ENCODE measurements around the gene BBC3.
"Not testable (repeated sequence)": the region's sequence is repeated elsewhere in the genome, so short reads cannot be mapped to it uniquely, and the experiment has no call there.

The BBC3 gene

DNA sequence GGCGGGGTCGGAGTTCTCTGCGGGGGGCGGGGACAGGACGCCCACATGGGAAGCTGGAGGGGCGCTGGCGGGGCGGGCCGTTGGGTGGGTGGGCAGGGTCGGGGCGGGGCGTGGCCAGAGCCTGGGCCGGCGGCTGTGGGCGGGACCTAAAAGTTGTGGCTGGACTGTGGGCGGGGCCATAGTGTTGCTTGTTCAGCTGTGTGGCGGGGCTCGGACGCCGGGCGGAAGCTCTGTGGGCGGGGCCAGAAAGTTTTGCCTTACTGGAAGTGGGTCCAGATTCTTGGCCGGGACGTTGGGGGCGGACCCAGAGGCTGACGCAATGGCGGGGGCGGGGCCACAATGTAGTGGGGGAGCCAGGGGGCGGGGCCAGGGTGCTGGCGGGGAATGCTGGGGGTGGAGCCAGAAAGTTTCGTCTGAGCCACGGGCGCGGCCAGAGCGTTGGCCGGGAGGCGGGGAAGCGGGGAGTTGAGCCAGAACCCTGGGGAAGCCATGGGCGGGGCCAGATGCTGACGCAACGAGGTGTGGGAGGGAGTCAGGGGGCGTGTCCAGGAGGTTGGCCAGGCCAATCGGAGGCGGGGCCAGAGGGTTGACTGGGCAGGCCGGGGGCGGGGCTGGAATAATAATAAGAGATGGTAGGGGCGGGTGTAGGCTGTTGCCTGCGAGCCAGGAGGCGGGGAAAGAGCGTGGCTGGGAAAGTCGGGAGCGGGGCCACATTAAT is 25.9 kb upstream of the BBC3 start:
- peaks cover 25 to 34% of the 10 kb centered on the region in 2 donors for H3K36me3 ChIP-seq (ENCODE audit: control insufficient read depth in 1 of 2, insufficient read depth in 2 of 2, low read length in 2 of 2)
- H3K4me3 ChIP-seq (ENCODE audit: low read depth in 1 of 2, low read length in 2 of 2) = peak overlapping the region in 1 of 2 donors; percentile 65
- no peaks in the 10 kb centered on the region for H3K27me3 ChIP-seq (ENCODE audit: low read depth, low read length)
- peaks cover 4 to 15% of the 10 kb centered on the region in 2 donors for H3K4me1 ChIP-seq (ENCODE audit: control insufficient read depth in 1 of 2, insufficient read depth in 2 of 2, low read length in 2 of 2)
- no peaks in the 10 kb centered on the region for H3K9me3 ChIP-seq (ENCODE audit: control insufficient read depth in 1 of 2, low read length in 2 of 2)
- peak overlapping the region; percentile 96 for H3K27ac ChIP-seq (ENCODE audit: low read length)

DNA sequence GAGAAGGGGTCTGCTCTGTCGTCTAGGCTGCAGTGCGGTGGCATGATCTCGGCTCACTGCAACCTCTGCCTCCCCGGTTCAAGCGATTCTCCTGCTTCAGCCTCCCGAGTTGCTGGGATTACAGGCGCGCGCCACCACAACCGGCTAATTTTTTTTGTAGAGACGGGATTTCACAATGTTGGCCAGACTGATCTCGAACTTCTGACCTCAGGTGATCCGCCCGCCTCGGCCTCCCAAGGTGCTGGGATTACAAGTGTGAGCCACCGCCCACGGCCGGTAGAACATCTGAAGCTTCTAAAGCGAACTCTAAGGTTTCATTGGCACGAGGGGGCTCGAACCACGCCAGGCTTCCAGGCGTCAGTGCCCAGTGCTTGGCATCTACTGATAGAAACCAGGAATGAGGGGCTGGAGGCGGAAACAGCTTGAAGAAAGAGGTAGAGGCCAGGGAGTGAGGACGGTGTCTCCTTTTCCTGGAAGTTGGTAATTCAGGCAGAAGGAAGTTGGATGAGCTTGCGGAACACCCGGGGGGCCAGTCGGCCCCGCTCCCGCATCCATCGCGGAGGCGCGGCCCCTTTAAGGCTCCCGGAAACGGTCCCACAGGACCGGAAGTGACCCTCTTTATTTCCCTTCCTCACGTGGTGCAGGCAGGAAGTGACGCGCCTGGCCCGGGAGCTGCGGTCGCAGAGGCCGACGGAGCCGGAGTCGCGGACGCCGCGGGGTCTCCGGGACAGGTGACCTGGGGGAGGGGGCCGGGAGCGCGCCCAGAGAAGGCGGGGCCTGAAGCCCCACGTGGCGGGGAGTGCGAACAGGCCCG is 25.1 kb upstream of the BBC3 start, which contains the start of gene CCDC9:
CCDC9 (plus strand) TSS at position 647 of the 814 bp plus-strand sequence. CDS start 1,876 bp downstream, outside the sequence.
- peaks cover 4 to 15% of the 10 kb centered on the region in 2 donors for H3K4me1 ChIP-seq (ENCODE audit: control insufficient read depth in 1 of 2, insufficient read depth in 2 of 2, low read length in 2 of 2)
- H3K9me3 ChIP-seq (ENCODE audit: control insufficient read depth in 1 of 2, low read length in 2 of 2) = no peaks in the 10 kb centered on the region
- peak within 1 kb of the TSS; percentile 97 for H3K27ac ChIP-seq (ENCODE audit: low read length)
- H3K4me3 ChIP-seq (ENCODE audit: low read depth in 1 of 2, low read length in 2 of 2) = peak within 1 kb of the TSS; percentile 65 to 83
- H3K27me3 ChIP-seq (ENCODE audit: low read depth, low read length) = no peaks in the 10 kb centered on the region
- H3K36me3 ChIP-seq (ENCODE audit: control insufficient read depth in 1 of 2, insufficient read depth in 2 of 2, low read length in 2 of 2) = peaks cover 23 to 31% of the 10 kb centered on the region in 2 donors

DNA sequence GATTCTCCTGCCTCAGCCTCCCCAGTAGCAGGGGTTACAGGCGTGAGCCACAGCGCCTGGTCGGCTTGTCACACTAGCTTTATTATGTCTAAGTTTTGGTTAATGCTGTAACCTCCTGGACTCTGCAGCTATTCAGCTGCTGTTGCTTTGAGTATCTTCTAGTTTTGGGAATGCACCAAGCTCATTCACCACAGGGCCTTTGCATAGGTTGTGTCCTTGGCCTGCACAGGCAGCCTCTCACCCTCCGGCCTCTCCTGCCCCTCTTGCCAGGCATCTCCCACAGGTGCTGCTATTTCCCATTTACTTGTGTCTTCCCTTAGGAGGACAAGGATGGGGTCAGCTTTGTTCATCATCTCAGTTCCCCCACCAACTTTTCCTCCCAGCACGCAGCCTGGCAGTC is 23.0 kb upstream of the BBC3 start:
- Histone ChIP-seq H3K4me3 (ENCODE audit: low read depth in 1 of 2, low read length in 2 of 2) (no peak overlapping the region), H3K27ac (ENCODE audit: low read length) (no peak overlapping the region), H3K36me3 (ENCODE audit: control insufficient read depth in 1 of 2, insufficient read depth in 2 of 2, low read length in 2 of 2) (peaks cover 8 to 10% of the 10 kb centered on the region in 2 donors), H3K27me3 (ENCODE audit: low read depth, low read length) (no peaks in the 10 kb centered on the region), H3K4me1 (ENCODE audit: control insufficient read depth in 1 of 2, insufficient read depth in 2 of 2, low read length in 2 of 2) (peaks cover 4 to 15% of the 10 kb centered on the region in 2 donors), H3K9me3 (ENCODE audit: control insufficient read depth in 1 of 2, low read length in 2 of 2) (no peaks in the 10 kb centered on the region)

DNA sequence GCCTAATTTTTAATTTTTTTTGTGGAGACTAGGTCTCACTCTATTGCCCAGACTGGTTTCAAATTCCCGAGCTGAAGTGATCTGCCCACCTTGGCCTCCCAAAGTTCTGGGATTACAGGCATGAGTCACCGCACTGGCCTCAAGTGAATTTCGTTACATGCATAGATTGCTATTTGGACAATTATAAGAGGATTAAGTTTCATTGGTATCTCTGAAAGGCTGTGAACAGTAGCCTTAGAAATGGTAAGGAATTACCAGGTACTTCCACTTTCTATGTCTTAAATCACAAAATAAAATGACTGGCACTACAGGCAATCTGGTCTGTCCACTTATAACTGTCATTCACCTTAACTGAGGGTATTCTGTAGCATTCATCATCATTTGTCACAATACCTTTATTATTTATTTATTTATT is 22.5 kb upstream of the BBC3 start:
- no peaks in the 10 kb centered on the region for H3K27me3 ChIP-seq (ENCODE audit: low read depth, low read length)
- no peak overlapping the region for H3K27ac ChIP-seq (ENCODE audit: low read length)
- H3K4me3 ChIP-seq (ENCODE audit: low read depth in 1 of 2, low read length in 2 of 2) = no peak overlapping the region
- no peaks in the 10 kb centered on the region for H3K9me3 ChIP-seq (ENCODE audit: control insufficient read depth in 1 of 2, low read length in 2 of 2)
- peaks cover 4 to 10% of the 10 kb centered on the region in 2 donors for H3K4me1 ChIP-seq (ENCODE audit: control insufficient read depth in 1 of 2, insufficient read depth in 2 of 2, low read length in 2 of 2)
- peaks cover 3 to 5% of the 10 kb centered on the region in 2 donors for H3K36me3 ChIP-seq (ENCODE audit: control insufficient read depth in 1 of 2, insufficient read depth in 2 of 2, low read length in 2 of 2)

DNA sequence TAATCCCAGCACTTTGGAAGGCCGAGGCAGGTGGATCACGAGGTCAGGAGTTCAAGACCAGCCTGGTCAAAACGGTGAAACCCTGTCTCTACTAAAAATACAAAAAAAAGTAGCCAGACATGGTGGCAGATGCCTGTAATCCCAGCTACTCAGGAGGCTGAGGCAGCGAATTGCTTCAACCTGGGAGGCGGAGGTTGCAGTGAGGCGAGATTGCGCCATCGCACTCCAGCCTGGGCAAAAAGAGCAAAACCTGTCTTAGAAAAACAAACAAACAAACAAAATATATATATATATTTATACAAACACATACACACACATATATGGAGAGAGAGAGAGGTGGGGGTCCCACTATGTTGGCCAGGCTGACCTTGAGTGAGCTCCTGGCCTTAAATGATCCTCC is 22.0 kb upstream of the BBC3 start:
- not testable (repeated sequence) for H3K27ac ChIP-seq (ENCODE audit: low read length); H3K27me3 ChIP-seq (ENCODE audit: low read depth, low read length); H3K9me3 ChIP-seq (ENCODE audit: control insufficient read depth in 1 of 2, low read length in 2 of 2); H3K4me1 ChIP-seq (ENCODE audit: control insufficient read depth in 1 of 2, insufficient read depth in 2 of 2, low read length in 2 of 2); H3K4me3 ChIP-seq (ENCODE audit: low read depth in 1 of 2, low read length in 2 of 2); H3K36me3 ChIP-seq (ENCODE audit: control insufficient read depth in 1 of 2, insufficient read depth in 2 of 2, low read length in 2 of 2)

DNA sequence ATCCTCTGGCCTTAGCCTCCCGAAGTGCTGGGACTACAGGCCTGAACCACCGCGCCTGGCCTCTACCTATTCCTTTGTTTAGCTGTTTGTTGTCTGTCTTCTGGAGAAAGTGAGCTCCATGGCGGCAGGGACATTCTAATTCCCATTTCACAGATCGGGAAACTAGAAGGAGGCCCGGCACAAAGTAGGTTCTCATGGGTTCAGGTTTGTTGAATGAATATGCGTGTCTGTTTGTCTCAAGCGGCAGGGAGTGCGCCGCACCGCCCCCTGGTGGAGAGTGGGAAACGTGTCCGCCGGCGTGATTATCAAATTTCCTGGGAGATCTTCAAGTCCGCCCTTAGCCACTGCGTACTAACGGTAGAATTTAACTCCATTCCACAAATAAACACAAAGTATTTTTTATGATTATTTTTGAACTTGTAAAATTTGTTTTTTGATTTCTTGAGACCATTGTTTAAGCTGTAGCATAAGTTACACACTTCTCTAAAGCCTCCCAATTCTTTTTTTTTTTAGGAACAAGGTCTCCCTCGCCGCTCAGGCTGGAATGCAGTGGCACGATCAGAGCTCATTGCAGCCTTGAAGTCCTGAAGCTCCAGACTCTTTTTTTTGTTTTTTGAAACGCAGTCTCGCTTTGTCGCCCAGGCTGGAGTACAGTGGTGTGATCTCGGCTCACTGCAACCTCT is 16.4 kb upstream of the BBC3 start:
- Histone ChIP-seq H3K4me3 (ENCODE audit: low read depth in 1 of 2, low read length in 2 of 2) (no peak overlapping the region), H3K27me3 (ENCODE audit: low read depth, low read length) (no peaks in the 10 kb centered on the region), H3K27ac (ENCODE audit: low read length) (no peak overlapping the region)

DNA sequence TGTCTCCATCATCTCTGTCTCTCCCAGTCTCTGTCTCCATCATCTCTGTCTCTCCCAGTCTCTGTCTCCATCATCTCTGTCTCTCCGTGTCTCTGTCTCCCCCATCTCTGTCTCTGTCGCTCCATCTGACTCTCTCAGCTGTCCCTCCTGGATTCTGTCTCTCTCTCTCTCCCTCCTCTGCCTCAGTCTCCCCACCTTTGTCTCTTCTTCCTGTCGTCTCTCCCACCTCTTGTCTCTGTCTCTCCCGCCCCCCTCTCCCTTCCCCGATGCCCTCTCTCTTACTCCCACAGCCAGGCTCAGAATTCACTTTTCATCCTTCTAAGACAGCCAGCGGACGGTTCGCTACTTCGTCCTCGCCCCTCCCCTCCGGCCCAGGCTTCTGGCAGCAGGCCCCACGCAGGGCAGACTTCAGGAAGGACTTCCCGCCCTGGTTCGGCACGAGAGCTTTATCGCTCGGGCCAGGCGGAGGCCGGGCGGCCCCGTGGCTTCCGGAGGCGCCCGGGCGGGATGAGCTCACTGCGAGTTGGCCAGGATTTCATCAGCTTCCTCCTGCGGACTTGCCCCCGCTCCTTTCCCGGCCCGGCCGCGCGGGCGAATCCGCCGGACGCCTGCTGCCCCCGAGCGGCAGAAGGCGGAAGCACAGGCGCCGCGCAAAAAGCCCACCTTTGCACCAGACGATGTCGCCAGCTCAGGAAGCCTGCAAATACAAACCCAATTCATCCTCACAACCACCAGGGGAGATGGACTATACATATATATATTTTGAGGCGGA is 13.0 kb upstream of the BBC3 start:
- H3K4me3 ChIP-seq (ENCODE audit: low read depth in 1 of 2, low read length in 2 of 2) = peak overlapping the region; percentile 52 to 57
- H3K27ac ChIP-seq (ENCODE audit: low read length) = peak overlapping the region; percentile 72
- peaks cover 7 to 31% of the 10 kb centered on the region in 2 donors for H3K4me1 ChIP-seq (ENCODE audit: control insufficient read depth in 1 of 2, insufficient read depth in 2 of 2, low read length in 2 of 2)
- H3K36me3 ChIP-seq (ENCODE audit: control insufficient read depth in 1 of 2, insufficient read depth in 2 of 2, low read length in 2 of 2) = no peaks in the 10 kb centered on the region
- H3K9me3 ChIP-seq (ENCODE audit: control insufficient read depth in 1 of 2, low read length in 2 of 2) = no peaks in the 10 kb centered on the region
- H3K27me3 ChIP-seq (ENCODE audit: low read depth, low read length) = peaks cover 14% of the 10 kb centered on the region

More for the DNA sequence above, 16.4 kb upstream of the BBC3 start:
- no peaks in the 10 kb centered on the region for H3K9me3 ChIP-seq (ENCODE audit: control insufficient read depth in 1 of 2, low read length in 2 of 2)
- no peaks in the 10 kb centered on the region for H3K36me3 ChIP-seq (ENCODE audit: control insufficient read depth in 1 of 2, insufficient read depth in 2 of 2, low read length in 2 of 2)
- peaks cover 7 to 8% of the 10 kb centered on the region in 2 donors for H3K4me1 ChIP-seq (ENCODE audit: control insufficient read depth in 1 of 2, insufficient read depth in 2 of 2, low read length in 2 of 2)

DNA sequence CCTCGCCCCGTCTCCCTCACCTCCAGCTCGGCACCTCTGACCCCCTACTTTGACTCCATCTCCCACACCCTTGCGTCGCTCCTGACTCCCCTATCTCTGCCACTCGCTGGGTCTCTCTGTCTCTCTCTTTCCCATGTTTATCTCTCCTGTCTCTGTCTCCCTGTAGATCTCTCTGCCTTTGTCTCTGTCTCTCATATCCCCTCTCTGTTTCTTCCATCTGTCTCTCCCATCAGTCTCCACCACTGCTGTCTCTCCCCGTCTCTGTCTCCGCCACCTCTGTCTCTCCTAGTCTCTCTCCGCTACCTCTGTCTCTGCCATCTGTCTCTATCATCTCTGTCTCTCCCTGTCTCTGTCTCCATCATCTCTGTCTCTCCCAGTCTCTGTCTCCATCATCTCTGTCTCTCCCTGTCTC is 12.4 kb upstream of the BBC3 start:
- Histone ChIP-seq H3K9me3 (ENCODE audit: control insufficient read depth in 1 of 2, low read length in 2 of 2) (no peaks in the 10 kb centered on the region), H3K27me3 (ENCODE audit: low read depth, low read length) (peaks cover 14% of the 10 kb centered on the region), H3K27ac (ENCODE audit: low read length) (peak overlapping the region; percentile 72), H3K36me3 (ENCODE audit: control insufficient read depth in 1 of 2, insufficient read depth in 2 of 2, low read length in 2 of 2) (no peaks in the 10 kb centered on the region), H3K4me3 (ENCODE audit: low read depth in 1 of 2, low read length in 2 of 2) (peak overlapping the region; percentile 52 to 57), H3K4me1 (ENCODE audit: control insufficient read depth in 1 of 2, insufficient read depth in 2 of 2, low read length in 2 of 2) (peaks cover 7 to 32% of the 10 kb centered on the region in 2 donors)

DNA sequence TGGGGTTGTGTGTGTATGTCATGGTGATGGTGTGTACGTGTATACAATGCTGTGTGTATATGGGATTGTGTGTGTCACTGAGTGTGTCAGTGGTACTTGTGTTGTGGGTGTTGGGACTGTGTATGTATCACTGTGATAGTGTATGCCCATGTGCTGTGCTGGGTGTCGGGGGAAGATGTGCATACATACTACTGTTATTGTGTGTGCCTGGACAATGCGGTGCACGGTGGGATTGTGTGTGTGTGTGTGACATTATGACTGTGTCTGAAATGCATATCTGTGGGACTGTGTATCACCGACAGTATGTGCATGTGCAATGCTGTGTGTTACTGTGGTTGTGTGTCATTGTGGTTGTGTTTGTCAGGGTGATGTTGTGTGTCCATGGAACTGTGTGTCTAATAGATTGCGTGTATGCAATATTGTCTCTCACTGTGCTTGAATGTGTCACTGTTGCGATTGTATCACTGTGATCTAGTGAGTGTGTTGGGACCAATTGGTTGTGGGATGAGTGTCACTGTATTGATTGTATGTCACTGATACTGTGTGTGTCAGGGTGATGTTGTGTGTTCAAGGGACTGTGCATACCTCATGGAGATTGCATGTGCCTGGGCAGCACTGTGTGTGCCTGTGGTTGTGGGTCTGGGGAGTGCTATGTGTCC is 11.0 kb upstream of the BBC3 start:
- Histone ChIP-seq H3K9me3 (ENCODE audit: control insufficient read depth in 1 of 2, low read length in 2 of 2) (no peaks in the 10 kb centered on the region), H3K27ac (ENCODE audit: low read length) (no peak overlapping the region), H3K4me1 (ENCODE audit: control insufficient read depth in 1 of 2, insufficient read depth in 2 of 2, low read length in 2 of 2) (peaks cover 7 to 32% of the 10 kb centered on the region in 2 donors), H3K27me3 (ENCODE audit: low read depth, low read length) (peaks cover 14% of the 10 kb centered on the region), H3K4me3 (ENCODE audit: low read depth in 1 of 2, low read length in 2 of 2) (no peak overlapping the region), H3K36me3 (ENCODE audit: control insufficient read depth in 1 of 2, insufficient read depth in 2 of 2, low read length in 2 of 2) (no peaks in the 10 kb centered on the region)
